Measurements from ENCODE around the gene PARD3.

Gene PARD3

DNA sequence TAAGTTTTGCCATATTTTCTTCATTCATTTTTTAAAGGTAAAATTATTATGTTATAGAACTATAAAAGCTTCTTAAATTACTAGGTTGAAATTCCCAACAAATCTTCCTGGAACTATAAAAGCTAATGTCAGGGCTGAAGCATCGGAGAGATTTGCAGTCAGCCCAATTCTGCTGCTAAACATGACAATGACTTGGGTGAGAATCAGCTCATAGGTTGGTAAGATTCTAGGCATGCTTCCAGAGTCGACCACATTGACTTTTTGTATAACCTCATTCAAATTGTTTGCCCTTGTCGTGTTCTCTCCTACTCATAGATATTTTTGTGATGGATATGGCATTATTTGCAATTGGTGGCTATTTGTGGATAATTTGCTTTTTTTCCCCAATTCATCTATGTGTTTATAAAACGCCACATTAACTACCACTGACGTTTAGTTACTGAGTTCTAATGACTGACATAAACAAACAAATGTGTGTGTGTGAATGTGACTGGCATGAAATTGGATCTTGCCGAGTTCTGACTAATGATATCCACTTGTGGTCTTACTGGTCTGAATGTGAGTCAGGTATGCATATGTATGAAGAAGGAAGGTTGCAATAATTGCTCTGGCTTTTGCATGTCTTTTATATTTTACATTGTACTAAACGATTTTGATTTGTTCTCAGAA is 579.8 kb downstream of the PARD3 start:
- no peak for DNase-seq

DNA sequence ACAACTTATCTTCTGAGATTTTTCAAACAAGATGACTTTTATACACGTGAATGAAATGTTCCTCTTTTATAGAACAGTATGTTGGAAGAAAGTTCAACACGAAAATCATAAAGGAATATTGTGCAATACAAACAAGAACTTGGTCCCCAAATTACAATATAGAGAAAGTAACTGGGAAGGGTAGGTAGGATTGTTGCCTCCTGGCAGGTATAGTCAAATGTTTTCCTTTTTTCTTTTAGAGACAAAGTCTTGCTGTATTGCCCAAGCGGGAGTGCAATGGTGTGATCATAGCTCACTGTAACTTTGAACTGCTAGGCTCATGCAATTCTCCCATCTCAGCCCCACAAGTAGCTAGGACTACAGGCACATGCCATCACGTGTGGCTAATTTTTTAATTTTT is 582.6 kb downstream of the PARD3 start:
- no peak for DNase-seq

DNA sequence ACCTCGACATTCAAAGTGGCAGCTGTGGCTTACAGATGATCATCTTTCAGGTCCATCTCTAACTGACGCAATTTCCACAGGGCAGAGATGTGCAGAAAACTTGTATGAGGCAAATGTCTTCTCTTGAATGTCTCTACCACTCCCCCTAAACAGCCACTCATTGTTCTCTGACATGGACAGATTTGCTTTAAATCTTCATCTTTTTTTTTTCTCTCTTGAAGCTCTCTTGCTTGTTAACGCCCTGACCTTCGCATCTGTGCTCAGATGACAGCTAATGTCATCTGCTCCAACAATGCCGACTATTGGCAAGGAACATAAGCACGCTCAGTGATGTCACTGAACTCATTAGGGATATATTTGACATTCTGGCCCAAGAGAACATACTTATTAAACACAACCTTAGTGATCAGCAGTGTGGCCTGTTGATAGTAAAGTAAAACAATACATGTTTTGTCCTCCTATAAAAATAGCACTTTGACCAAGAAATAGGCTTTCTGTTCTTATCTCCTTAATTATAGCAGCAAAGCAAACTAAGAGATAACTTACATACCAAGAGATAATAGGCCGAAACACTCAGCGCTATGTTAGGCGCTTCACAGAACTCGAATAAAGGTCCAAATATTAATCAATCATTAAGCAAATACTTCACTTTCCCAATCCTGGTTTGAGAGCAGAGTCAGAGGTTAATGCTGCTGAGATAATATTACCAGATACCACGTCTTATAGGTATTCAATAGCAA is 583.5 kb downstream of the PARD3 start:
- DNase-seq = no peak

DNA sequence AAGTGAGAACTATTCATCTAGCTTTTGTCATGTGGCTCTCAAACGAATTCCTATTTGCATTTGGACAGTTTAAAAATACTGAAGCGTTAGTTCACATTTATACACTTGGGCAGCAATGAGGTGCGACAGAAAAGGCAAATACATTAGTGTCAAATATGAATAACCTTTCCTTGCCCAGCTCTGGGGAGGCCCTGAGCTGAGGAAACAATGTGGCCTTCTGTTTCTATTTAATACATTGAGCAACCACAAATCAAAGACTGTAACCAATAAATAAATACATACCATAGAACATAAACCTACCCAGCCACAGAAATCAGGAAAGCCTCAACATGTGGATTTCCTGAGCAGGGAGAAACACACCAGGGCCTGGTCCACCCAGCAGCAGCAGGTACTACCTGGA is 585.2 kb downstream of the PARD3 start:
- no peak for DNase-seq

DNA sequence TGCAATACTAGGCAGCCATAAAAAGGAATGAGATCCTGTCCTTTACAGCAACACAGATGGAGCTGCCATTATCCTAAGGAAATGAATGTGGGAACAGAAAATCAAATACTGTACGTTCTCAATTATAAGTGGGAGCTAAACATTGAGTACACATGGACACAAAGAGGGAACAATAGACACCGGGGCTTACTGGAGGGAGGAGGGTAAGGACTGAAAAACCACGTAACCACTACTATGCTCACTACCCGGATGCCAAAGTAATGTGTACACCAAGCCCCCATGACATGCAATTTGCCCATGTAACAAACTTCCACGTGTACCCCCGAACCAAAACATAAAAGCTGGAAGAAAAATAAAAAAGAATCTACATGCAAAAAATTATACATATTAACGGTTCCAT is 587.0 kb downstream of the PARD3 start:
- DNase-seq = no peak

DNA sequence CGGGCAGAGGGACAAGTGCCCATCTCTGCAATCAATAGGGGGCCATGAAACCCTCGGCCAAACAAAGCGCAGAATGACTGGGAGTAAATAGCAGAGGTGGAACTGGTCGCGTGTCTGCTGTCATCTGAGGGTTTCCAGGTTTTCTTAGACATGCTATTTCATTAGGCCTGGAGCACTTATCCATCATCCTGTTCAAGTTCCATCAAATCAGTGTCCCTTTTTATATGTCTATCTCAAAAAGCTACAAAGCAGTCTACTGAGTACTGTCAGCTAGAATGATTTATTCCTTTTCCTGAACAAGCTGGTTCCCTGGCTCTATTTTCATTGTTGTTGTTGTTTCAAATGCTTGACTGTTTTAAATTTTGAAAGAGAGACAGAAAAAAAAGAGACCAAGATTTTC is 590.5 kb downstream of the PARD3 start:
- no peak for DNase-seq

DNA sequence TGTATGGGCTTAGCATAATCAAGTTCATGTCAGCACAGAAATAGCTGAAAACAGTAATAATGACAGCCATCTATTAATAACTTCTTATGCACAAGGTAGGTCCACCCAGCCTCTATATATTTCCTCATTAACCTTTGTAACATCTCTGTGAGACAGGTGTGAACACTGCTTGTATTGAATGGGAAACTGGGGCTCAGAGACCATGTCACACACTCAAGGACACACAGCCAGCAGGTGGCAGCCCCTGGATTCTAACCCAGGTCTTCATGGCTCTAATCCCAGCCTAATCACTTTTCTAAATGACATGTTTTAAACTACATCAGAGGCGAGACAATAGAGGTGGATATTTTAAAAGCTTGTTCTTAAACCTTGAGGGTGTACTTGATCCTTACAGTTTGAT is 591.4 kb downstream of the PARD3 start:
- DNase-seq = no peak

DNA sequence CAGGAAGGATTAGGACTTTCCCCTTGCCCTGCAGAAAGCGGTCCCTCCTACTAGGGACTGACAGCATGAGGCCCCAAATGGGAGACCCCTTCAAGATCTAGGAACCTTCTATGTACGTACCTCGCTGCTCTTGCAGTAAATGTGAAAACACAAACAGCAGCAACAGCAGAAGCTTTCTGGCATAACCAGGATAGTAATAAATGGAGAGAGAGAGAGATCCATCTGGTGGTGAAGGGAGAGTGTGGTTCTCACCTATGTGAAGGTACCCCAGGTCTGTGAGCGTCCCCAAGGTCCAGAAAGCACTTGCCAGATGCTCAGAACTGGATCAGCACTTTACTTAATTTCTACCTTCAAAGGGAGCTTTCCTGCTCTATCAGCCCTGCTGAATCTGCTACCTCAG is 592.7 kb downstream of the PARD3 start:
- no peak for DNase-seq

DNA sequence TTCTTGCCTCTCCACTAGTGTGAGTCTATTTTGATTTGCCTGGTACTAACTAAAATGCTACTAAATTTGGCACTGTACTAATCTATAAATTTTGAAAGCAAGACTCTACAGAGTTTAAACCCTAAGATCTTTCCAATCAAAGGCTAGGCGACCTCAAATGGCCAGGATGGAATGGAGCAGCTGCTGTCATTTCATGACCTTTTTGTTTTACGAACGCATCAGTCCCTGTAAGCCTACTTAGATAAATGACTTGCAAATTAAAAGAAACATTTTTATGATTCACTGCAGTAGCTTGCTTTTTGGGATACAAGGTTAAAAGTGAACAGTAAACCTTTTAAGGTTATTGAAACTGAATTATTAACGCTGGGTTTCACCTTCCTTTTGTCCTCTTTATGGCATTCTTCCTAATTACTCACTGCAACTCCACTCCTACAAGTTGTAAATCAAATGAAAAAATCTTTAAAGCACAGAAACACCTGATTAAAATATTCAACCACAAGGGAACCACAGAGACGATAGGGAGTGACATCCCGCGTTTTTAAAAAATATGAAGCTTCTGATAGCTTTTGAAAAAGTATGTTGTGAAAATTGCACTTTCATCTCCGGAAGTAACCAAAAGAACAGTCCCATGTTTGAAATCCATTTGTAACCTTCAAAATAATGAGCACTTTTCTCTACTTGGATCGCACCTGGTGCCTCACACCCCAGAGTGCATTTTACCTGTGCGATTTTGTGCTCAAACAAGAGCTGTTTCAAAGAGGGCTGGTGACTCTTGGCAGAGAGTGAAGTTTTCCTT is 595.1 kb downstream of the PARD3 start:
- DNase-seq = no peak

DNA sequence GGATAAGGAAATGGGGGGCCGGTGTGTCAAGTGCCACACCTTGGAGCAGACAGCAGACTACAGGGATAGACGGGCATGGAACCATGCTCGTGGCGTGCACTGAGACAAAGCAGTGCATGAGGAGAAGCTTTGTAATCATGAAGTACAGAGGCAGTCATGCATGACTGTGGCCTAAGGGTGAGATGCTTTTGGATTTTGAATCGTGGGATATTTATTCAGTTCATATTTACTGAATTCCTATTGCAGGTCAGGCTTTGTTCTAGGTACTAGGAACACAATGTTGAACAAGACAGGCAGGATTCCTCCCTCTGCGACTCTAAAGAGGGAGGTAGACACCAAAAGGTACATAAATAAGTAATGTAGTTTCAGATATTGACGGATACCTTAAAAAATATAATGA is 597.6 kb downstream of the PARD3 start:
- DNase-seq = no peak

DNA sequence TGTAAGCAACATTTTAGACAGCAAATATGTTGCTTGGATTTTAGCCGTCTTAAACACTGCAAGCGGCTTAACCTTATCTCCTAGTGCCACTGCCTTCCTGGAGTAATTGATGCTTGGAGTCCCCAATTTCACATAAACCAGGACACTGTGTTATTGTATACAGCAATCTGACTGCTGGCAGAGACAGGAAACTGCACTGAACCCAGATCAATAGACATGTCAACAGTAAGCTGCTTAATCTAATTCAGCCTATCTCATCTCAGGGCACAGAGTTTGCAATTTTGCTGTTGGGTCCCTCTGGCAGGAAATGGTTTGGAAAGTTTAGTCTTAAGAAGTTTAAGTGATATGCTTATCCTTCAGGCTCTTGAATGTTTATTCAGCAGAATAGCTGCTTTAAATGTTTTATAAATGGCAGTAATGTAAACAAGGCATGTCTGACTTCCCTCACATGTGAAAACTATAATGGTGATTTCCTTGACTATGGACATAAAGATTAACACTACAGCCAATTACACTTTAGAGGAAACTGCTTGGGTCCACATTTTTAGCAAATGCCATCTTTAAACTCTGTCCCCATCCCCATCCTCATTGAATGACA is 598.6 kb downstream of the PARD3 start:
- DNase-seq = no peak

DNA sequence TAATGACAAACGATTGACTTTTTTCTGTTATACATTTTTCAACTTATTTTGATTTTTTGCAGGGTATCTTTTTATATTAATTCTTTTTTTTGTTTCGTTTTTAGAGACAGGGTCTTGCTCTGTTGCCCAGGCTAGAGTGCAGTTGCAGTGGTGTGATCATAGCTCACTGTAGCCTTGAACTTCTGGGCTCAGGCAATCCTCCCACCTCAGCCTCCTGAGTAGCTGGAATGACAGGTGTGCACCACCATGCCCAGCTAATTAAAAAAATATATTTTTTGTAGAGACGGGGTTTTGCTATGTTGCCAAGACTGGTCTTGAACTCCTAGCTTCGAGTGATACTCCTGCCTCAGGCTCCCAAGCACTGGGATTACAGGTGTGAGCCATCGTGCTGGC is 601.3 kb downstream of the PARD3 start:
- DNase-seq = no peak

DNA sequence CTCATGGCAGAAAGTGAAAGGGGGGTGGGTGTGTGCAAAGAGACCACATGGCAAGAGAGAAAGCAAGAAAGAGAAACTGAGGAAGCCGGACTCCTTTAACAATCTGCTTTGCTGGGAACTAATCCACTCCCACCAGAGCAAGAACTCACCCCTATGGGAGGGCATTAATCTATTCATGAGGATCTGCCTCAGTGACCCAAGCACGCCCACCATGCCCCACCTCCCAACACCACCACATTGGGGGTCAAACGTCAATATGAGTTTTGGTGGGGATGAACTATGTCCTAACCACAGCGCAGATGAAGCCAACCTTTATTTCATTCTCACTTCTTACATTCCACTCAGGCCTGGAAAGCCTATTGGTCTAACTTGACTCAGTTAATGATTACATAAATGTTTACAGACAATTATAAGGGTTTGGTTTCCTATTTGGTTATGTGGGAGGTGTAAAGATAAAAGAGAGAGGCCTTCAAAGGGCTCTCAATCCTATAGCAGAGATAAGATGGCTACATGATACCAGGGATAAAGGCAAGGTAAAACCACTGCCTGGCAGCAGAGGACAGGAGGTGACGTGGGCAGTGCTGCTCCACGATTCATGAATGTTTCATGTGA is 601.8 kb downstream of the PARD3 start:
- no peak for DNase-seq

DNA sequence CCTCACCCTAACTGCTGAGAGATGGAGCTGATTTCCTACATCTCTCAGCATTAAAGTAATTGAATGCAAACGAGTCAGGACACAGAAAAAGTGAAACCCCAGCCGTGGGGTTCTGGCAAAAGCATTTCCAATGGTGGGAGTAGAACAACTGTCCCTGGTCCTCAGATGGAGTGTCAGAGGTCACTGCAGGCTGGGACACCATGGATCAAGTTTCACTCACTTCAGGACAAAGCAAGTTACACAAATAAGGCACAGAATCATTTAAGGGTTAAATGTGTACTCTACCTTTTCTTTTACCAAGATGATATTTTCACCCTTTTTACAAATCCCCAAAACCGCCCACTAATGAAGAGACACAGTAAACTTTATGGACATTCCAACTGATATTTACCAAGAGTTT is 607.8 kb downstream of the PARD3 start:
- no peak for DNase-seq

DNA sequence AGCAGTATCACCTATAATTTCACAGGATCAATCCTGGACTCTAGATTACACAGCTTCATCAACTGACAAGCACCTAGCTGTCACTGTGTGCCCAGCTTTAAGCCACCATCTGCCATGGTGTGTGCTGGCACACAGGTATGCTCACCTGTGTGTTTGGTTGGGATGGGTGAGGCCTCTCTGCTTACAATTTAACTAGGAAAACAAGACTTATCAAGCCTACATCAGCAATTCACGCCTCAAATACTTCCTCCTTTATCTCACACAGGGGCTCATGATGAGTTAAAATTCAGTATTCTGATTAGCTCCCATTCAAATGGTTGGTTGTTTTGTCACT is 608.2 kb downstream of the PARD3 start:
- no peak for DNase-seq

DNA sequence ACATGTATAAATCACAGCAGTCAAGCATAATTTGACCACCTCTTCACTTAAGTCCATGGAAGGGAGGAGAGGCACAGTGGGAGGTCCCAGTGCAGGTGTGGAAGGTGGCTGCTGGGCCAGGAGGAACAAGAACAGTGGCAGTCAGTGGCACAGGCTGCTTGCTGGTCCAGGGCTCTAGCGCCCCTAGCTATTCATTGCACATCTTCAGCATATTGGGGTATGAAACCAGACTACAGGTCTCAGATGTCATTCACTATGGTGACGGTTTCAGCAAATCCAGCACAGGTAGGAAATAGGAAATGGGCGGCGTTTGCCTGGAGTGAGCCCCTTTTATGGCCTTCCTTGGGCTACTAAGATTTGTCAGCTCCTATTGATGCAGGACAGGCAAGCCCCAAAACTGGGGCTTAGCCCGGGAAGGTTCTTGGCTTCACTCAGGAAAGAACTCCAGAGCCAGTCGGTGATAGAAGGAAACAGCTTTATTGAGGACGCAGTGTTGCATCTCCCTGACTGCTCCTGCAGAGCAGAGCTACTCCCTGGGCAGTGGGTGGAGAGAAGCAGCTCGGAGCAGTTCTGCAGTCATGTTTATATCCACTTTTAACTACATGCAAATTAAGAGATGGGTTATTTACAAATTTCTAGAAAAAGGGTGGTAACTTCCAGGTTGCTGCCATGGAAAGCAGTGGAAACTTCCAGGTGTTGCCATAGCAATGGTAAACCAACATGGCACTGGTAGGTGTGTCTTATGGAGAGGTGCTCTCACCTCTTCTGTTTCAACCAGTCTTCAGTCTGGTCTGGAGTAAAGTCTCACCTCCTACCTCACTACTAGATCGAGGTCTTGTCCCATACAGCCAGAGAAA is 608.8 kb downstream of the PARD3 start:
- no peak for DNase-seq

DNA sequence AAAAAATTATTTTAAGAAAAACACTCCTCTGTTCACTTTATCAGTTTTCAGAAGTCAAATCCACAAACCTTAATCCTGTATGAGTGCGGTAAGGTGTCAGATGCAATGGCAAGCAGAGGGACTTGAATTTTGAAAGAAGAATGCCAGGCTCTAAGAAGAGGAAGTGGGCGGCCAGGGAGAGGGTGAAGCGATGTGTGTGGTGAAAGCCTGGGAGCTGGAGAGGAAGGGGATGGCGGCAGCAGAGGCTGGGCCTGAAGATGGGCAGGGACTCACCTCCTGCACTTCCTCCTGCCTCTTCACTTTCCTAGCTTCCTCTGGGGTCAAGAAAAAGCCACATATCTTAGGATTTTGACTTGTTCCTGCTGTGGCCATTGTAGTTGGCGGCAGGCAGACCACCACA is 609.6 kb downstream of the PARD3 start:
- DNase-seq = no peak

DNA sequence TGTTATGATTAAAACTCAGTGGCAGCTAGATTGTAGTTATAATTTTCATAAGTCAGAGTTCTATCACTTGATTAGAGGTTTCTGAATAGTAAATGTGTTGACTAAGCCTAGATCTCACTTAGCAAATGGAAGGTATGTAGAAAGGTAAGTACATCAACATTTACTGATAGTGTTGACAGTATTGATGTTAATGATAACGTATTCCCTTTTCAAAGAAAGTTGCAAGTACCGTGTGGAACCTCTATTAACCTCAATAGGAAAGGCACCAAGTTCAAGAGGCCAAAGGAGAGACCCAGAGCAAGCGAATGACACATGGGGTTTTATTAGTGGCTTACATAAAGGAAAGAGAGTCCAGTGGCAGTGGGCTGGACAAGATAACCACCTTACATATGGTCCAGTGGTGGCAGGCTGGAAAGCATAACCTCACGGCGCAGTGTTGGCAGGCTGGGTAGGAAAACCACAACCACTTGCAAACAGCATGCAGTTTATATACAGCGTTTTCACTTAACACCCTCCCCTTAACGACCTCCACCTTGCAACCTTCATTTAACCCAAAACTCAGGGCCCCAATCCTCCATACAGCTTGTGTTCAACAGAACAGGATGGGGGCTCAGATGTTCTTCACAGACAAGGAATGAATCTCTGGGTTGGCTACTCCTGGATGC is 611.0 kb downstream of the PARD3 start:
- DNase-seq = no peak

DNA sequence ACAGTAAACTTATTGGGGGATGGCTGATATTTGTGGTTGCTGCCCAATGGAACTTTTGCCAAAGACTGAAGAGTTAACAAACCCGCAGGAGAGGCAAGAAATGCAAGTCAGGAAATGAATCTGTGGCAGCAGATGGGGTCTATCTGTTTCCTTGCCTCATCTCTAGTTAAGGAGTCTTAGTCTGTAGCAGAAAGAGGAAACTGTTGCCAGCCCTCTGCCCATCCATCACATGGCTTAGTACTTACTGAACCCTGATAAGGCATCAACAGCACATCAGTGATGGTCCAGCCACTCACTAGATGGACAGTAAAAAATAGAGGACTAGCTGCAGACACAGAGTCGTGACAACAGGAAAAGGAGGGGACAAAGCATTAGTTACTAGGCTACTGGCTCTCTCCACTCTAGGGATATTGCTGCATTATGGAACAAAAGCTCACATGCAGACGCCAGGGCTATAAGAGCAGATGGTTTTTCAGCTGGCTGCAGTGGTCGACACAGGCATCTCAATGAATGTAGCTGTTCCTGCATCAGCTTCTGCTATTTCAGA is 614.7 kb downstream of the PARD3 start:
- no peak for DNase-seq

DNA sequence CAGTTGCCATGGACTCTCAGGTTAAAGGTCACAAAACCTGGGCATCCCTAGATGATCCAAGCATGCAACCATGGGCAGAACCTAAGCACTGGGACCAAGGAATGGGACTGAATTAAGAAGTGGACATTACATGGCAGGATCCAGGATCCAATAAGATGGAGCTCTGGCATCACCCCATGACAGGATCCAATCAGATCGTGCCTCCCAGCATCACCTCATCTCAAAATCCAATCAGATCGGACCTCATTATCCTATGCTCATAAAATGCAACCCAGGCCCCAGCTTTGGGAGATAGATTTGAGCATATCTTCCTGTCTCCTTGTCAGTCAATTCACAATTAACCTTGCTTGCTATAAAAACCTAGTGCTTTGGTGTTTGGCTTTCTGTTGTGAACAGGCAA is 616.1 kb downstream of the PARD3 start:
- DNase-seq = no peak

DNA sequence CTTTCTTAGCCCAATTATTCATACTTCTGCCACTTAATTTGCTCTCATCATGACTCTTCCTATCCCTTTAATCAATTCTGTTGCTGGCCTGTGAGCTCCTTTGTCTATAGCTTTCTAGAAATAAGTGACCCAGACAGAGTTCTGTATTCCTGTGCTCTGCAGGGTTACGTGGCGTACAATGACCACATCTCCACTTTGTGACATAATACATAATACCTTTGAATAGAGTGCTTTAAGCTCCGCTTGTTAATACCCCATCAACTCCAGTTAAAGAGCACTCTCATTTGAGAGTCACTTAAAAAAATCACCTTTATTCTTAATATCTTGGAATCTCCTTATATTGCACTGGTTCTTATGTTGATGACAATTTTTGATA is 619.0 kb downstream of the PARD3 start:
- no peak for DNase-seq

Measured in effector CD4-positive, alpha-beta T cell (primary cell).